CD4-positive, alpha-beta T cell treated with Interleukin-12 subunit alpha and Interleukin-12 subunit beta, for 1 hour (primary cell): ENCODE data around the gene HOXD8.

Experiments used
- DNase-seq: peaks from one replicate; pipeline ENCODE4 v3.0.0-alpha.2; 2020

HOXD8 gene

DNA sequence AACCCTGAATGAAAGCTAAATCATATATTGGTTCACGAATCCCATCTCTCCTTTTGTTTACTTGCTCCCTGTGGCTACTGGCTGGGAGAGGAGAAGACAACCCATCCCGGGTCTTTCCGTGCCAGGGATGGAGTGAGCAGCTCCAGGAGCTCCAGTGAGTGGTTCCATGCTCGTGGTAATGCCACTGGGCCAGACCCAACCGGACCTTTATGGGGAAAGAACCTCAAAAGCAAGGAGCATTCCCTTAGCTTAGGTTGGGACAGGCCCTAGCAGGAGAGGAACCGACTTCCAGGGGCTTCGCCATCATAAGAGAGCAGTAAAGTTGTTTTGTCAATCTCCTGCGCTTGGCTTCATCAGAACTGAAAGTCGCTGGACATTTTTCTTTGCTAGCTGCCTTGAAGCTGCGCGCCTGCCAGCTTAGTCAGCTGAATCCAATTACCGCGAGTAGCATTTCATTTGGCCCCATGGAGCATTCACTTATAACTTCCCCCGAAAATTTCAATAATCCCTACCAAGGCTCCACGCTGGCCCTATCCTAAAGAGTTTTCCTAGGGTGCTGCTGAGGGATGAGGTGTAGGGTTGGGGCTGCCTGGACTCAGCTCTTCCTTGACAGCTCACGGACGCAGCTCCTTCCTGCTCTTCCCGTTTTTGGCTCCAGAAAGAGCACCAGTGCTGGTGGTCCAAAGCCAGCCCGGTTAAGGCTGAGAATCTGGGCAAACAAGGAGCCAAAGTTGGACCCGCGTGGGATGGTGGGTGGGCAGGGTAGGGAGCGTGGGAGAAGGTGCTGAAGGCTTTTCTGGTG is 32.5 kb downstream of the HOXD8 start:
- DNase-seq = no peak

DNA sequence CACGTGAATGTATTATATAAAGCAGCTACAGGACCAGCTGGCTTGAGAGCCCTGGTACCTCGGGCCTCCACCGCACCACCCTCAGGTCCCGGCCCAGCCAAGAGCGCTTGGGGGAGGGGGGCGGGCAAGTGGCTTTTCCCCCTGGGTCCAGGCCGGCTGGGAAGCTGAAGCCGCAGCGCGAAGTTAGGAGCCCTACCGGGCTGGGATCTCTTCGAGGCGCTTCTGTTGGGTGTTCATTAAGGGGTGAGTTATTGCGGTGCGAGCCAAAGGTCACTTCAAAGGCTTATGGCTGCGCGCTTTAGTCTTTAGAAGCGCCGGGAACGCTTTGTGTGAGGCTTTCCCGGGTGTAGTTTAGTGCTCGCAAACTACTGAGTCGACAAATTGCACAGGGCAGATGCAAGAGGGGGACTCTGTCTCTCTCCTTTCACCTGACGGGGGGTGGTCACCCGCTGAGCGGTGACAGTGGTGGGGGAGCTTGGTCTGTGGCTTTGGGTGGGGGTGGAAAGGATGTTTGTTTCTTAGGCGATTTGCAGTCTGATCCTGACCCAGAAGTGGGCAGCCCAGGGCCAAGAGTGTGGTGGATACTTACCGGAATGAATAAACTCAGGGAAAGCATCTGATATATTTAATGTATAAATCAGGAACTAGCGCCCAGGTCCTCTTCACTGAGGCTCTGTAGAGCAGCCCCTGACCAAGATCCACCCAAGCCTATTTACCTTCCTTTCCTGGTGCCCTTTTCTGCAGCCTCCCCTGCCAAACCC is 33.6 kb downstream of the HOXD8 start:
- DNase-seq = no peak

DNA sequence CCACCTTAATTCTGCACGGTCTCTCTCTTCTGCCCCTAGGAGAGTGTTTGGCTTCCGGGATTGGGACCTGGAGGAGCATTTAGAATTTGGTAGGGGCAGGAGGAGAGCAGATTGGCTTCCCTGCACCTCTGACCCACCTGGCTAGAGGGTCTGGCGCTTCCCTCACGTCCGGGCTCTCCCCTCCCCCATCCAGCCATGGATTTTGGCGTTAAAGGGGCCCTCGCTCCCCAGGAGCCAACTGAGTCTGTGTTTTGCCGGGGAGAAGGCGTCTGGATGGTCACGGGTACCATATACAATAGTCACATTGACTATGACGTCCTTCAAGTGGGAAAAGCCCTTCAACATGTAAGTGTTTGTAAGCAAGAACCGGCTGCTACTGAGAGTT is 34.2 kb downstream of the HOXD8 start:
- no peak for DNase-seq

DNA sequence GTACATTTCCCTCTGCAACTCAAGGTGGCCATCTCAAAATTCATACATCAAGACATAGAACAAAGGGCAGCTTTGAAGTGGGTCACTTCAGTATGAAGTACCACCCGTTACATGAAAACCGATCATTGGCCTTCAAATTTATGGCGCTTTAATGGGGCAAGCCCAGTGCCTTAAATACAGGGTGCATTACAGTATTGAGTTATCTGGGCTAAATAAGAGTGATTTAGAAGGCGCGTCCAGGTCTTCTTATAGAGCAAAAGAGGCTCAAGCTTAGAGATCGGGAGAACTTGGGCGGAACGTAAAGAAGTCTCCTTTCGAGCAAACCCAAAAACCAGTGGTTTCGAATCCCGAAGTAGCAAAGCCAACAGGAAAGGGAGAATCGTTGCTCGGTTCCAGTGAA is 34.7 kb downstream of the HOXD8 start:
- no peak for DNase-seq

DNA sequence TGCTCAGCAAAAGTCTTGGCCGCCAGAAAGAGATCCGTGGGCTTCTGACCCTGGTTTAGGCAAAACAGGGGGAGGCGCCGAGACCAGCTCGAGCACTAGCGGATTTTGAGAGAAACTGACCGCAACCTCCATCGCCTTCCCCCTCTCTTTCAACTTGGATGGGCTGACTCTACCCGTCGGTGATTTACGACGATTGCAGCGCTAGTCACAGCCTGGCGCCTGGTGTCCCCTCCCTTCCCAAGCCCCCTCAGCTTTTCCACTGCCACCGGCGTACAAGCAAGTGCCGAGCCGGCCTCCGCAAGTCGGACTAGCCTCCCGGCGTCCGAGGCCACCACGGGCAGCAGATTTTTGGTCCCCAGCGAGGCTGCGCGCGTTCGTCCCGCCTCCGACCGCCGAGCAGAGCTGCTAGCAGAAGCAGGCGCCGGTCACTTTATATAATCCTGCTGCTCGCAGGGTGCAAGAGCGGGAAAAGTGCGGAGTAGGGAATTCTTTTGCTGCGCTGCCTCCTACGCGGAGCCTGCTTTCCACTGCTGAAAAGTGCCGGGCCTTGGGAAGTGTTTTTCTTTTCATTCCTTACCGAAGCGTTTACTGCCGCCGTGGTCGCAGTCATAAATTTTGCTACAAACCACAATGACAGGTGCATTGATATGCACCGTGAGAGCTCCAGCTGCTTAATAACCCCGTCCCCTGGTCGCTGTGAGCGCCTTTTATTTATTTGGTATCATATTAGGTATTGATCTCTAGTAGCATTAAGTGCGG is 35.3 kb downstream of the HOXD8 start:
- no peak for DNase-seq

DNA sequence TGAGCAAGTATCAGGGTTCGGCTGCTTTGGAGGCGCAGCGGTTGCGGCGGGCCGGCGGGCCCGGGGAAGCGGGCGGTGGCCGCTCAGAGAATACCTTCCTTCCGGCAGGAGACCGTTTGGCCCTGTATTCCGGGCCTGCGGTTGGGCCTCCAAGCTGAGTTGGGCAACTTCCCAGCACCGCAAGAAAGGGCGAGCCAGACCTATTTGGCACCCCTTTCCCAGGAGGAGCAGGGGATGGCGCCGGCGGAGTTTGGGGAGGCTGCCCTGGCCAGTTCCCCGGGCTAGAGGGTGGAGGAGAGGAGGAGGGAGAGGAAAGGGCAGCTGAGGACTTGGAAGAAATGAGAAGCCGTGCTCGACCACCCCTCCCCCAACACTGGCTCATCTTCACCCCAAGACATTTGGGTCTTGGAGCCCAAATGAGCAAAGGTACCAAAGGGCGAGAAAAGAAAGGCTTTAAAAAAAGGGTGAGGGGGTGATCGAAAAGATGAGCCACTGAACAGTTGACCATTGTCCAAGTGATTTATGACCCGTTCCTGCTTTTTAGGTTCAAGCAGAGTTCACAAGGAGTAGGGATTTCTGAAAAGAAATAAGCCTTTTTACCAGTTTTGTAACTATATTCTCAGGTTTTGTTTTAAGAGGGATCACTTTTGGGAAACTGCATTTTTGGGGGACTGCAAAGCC is 36.0 kb downstream of the HOXD8 start:
- no peak for DNase-seq

DNA sequence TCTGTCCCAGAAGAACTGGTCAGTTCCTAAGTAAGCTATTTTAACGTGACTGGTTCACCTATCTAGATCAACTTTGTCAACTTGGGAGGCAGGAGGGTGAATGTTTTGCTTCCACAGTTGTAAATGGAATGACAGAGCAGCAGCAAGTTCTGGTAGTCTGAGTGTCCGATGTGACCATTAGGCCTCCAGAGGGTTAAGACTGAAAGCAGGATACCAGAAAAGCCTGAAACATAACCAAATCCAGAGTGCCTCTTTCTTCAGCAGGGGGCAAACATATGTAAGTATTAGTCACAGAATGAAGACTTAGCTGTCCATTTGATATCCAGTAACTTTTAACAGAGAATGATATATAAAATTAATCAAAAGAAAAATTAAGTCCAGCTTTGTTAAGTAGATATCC is 36.8 kb downstream of the HOXD8 start:
- DNase-seq = no peak

DNA sequence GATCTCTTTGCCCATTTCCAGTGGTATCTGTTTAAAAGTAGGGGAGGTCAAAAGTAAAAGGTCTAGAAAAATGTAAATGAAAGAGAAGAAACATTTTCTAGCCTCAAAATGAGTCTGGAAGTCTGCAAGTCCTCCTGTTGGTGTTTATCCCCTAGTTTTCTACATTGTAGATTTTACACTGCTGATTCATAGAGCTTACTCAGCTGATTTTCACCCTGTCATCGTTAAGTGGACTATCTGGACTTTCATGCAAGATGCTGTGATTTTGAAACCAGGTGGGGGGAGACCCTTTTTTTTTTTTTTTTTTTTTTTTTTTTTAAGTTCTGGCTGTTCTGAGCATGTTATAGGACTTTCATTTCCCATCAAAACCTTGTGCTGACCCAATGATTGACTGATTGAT is 37.9 kb downstream of the HOXD8 start:
- DNase-seq = no peak

DNA sequence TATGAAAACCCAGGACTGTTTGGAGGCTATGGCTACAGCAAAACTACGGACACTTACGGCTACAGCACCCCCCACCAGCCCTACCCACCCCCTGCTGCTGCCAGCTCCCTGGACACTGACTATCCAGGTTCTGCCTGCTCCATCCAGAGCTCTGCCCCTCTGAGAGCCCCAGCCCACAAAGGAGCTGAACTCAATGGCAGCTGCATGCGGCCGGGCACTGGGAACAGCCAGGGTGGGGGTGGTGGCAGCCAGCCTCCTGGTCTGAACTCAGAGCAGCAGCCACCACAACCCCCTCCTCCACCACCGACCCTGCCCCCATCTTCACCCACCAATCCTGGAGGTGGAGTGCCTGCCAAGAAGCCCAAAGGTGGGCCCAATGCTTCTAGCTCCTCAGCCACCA is 39.7 kb downstream of the HOXD8 start:
- DNase-seq = no peak

DNA sequence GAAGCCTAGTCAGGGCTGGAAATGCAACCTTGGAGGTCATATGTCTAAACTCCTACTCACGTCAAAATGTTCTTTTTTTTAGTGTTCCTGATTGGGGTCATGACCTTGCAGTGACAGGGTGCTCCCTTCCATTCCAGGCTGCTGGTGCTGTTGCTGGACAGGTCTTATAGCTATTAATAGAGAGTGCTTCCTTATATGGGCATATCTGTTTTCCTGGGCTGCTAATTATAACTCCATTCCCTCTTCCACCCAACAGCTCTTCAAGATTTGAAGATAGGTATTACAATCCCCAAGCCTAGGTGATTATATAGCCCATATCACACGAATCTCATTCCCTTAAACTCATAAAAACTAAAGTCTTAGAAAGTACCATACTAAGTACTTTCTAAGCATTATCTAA is 40.2 kb downstream of the HOXD8 start:
- no peak for DNase-seq

DNA sequence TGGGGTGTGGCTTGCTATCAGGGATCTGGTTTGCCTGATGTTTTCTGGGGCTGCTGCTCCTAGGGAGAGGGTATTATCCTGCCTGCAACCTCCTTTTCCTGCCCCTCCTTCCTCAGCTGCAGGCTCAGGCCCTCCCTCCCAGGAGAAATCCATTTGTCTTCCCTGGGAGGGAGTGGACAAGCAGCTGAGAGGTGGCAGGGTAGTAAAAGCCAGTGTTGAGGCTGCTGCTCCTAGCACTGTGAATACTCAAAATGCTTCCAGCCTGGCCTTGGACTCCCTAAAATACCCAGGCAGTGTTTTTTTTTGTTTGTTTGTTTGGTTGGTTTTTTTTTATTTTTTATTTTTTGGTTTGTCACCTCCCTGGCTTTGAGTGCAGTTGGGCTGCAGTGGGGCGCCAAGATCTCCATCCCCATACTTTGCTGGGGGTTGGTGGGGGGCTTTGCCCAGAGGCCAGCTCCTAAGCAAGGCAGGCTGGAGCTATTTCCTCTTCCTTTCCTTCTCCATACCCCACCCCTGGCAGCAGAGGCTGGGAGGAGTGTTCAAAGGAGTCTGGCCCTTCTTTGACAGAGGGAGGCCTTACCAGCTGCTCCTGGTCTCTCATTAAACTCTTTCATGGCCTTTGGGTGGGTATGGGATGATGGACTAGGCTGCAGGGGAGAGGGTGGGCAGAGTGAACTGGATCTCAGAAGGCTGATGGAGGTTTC is 41.2 kb downstream of the HOXD8 start:
- DNase-seq = no peak

DNA sequence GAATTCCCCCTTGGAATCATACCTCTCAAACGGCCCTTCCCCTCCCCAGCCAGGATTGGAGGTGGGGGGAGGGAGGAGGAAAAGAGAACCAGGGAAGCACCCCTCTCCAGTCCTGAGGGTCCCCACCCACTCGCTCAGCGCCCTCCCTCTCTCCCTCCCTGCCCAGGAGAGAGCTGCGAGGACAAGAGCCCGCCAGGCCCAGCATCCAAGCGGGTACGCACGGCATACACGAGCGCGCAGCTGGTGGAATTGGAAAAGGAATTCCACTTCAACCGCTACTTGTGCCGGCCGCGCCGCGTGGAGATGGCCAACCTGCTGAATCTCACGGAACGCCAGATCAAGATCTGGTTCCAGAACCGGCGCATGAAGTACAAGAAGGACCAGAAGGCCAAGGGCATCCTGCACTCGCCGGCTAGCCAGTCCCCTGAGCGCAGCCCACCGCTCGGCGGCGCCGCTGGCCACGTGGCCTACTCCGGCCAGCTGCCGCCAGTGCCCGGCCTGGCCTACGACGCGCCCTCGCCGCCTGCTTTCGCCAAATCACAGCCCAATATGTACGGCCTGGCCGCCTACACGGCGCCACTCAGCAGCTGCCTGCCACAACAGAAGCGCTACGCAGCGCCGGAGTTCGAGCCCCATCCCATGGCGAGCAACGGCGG is 42.0 kb downstream of the HOXD8 start:
- DNase-seq = no peak

DNA sequence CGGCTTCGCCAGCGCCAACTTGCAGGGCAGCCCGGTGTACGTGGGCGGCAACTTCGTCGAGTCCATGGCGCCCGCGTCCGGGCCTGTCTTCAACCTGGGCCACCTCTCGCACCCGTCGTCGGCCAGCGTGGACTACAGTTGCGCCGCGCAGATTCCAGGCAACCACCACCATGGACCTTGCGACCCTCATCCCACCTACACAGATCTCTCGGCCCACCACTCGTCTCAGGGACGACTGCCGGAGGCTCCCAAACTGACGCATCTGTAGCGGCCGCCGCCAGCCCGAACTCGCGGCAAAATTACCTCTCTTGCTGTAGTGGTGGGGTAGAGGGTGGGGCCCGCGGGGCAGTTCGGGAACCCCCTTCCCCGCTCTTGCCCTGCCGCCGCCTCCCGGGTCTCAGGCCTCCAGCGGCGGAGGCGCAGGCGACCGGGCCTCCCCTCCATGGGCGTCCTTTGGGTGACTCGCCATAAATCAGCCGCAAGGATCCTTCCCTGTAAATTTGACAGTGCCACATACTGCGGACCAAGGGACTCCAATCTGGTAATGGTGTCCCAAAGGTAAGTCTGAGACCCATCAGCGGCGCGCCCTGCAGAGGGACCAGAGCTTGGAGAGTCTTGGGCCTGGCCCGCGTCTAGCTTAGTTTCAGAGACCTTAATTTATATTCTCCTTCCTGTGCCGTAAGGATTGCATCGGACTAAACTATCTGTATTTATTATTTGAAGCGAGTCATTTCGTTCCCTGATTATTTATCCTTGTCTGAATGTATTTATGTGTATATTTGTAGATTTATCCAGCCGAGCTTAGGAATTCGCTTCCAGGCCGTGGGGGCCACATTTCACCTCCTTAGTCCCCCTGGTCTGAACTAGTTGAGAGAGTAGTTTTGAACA is 42.7 kb downstream of the HOXD8 start:
- no peak for DNase-seq

DNA sequence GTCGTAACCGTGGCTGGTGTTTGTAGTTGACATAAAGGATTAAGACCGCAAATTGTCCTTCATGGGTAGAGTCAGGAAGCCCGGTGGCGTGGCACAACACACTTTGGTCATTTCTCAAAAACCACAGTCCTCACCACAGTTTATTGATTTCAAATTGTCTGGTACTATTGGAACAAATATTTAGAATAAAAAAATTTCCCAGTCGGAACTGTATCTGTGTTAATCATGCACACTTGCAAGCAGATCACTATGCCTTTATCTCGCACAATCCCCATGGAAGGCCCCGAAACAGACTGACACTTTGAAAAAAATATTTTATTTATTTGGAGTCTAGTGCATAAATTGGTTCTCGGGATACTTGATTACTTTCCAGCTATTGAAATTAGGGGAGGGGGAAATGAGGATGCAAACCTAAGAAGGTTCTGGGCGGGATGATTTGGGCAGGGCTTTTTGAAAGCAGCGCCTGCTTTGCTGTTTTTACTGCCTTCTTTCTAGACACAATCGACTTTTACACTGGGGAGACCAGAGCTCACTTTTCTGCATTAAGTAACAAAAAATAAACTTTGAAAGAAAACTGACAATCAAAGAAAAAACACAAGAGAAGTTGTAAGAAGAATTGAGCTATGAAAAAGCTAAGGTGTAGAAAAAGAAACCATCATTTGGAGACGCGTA is 43.5 kb downstream of the HOXD8 start:
- no peak for DNase-seq

DNA sequence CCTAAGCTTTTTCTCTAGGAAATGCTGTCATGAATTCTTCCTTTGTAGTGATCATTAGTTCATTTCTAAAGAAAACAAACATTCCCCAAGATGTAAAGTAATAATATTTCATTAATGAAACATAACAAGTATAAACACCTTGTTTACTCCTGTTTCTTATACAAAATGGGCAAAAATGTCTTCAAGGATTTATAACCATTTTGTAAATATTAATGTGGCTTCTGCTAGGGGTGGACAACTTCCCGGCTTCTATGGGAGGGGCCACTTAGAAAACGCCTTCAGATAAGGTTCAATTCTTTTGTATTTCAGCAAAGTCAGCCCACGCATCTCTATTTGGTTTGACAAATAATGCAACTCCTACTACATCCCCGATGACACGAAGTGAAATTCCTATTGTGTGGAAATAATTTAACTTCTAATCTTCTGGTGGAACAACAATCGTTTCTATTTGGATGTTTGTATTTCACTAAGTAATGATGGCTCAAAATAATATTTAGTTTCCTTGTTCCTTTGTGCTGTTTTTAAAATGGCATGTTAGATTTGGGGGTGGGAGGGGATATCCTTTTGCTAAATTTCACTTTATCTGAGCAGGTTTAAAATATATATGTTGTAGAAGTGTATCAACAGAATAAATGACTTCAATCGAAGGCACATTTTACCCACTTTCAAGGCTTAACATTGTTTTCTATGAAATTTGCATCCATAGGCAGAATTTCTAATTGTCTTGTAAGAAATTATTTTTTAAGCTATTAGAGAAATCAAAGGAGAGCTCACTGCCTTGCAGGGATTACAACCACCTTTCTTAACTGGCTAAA is 44.3 kb downstream of the HOXD8 start:
- DNase-seq = no peak

DNA sequence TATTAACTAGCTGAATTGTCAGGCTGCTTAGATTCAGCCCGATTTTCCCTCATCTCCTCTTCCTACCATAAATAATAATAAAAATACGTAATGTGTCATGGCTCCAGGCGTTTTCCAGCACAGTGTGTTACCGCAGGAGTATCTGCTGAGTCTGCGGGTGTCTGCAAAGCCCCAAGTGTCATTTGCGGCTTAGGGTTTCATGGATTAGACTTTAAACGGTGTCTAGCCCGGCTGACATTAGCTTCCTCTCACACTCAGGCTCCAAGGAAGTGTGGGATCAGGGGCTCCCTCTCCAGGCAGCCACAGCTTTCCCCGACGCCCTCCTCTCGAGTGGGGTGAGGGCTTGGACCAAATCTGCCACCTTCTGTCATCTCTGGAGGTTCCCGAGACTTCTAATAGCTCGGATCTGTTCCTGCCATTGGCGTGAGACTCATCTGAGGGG is 44.9 kb downstream of the HOXD8 start:
- no peak for DNase-seq

DNA sequence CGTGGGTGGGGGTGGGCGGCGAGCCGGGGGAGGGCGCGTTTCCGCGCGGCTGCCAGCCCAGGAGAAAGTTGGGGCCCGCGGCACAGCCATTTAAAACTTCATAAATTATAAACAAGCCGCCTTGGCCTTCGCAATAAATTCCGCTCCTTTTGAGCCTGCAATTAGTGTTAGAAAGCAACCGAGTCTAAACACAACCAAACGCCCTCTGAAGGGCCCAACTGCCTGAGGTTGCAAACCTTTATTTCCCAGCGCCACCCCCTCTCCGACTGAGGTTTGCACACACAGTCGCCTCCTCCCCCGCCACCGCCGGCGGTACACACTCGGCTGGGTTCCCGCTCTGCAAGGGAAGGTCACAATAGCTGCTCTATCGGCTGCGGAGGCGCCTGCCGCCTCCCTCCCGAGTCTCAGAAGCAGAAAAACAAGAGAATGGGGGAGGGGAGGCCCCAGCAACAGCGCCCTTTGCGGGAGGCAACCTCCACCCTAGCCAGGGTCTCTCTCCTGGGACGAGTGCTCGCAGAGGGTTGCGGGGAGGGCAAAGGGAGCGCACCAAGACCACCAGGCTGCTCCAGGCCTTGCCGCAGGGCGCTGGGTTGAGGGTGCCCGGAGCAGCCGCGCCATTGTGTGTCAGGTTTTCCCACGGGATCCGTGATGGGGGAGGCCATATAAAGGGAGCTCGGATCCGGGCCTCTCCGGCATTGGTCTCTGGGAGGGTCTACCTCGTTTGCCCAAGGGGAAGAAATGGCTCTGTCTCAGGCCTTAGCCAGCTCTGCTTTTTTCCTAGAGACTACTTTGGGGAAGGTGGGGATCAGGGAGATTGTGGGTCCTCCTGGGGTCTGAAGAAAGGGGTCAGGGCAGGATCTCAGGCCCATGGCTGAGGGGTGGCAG is 45.6 kb downstream of the HOXD8 start:
- DNase-seq = no peak
